Body of pancreas (tissue), 4 donors: ENCODE measurements around the gene TAPBPL. TPM values are rescaled to one million over a fixed set of nuclear protein-coding genes. Genes with fewer than 3 reads are reported as not detected.
A peak's percentile ranks its signal among the peaks of the same experiment; 100 is the strongest.

Experiments used
- ATAC-seq: fragments of 150-250 bp; one replicate; pipeline ENCODE4 v1.9.1; 2016
- DNase-seq, 4 donors: peaks; one replicate each; pipeline ENCODE4 v3.0.0-alpha.2; 2019
- H3K27ac ChIP-seq, 4 donors: fragments of 200-600 bp; sonication (generic); 1 replicate in 3 of 4; 2 replicates in 1 of 4; pipeline versions ENCODE4 v1.5.1 to v1.6.1; 2016 to 2019; ENCODE audit warnings: mild to moderate bottlenecking in 1 of 4, mixed read lengths in 1 of 4, moderate library complexity in 1 of 4
- H3K27me3 ChIP-seq, 2 donors: fragments of 200-600 bp; sonication (generic); one replicate each; pipeline ENCODE4 v1.6.0; 2016; ENCODE audit warnings: mild to moderate bottlenecking in 1 of 2
- H3K36me3 ChIP-seq, 2 donors: fragments of 200-600 bp; sonication (generic); replicated peaks in 1 of 2; 2 replicates each; pipeline ENCODE4 v1.5.1; 2016; ENCODE audit warnings: low read depth in 2 of 2; ENCODE audit not compliant: insufficient read depth in 1 of 2
- H3K4me1 ChIP-seq: fragments of 200-600 bp; sonication (generic); one replicate; pipeline ENCODE4 v1.6.0; 2016
- H3K4me3 ChIP-seq, 2 donors: fragments of 200-600 bp; sonication (generic); 1 replicate in 1 of 2; 2 replicates in 1 of 2; pipeline ENCODE4 v1.5.1; 2016 to 2019
- H3K9me3 ChIP-seq, 3 donors: fragments of 200-600 bp; sonication (generic); 1 replicate in 2 of 3; 2 replicates in 1 of 3; pipeline ENCODE4 v1.5.1; 2016
- POLR2A ChIP-seq, 3 donors: fragments of 450-650 bp; IDR thresholded peaks; one replicate each; pipeline ENCODE4 v1.6.1; 2016; ENCODE audit warnings: antibody characterized with exemption in 3 of 3, mild to moderate bottlenecking in 2 of 3
- WGBS, 2 donors: methylation state at CpG; one replicate each; pipeline ENCODE4 v1.1.5; 2017; 5-methylcytosine and 5-hydroxymethylcytosine counted together
- intact Hi-C: fragments of 100-400 bp; cut with DNase I; formaldehyde crosslinking; loops from one replicate; pipeline ENCODE4 v1.15.1; 2023
- total RNA-seq, 2 donors: library from RNA; depleted of rRNA; stranded (reverse); fragments of >200 nt; gene quantifications; one replicate each; pipeline ENCODE4 v1.1.0, GENCODE V29; 2016
- TF ChIP-seq, protein P1 (sequence below), 7 experiments: fragments of 450-650 bp in 4 of 7; fragments of 200-600 bp in 3 of 7; sonication (generic) in 3 of 7; IDR thresholded peaks; one replicate each; pipeline ENCODE4 v1.5.1; 2016 to 2019; ENCODE audit warnings: antibody characterized with exemption in 7 of 7

Gene TAPBPL
- total RNA-seq, 2 donors from 2014 or later, result 14.5 to 36.3 TPM

DNA sequence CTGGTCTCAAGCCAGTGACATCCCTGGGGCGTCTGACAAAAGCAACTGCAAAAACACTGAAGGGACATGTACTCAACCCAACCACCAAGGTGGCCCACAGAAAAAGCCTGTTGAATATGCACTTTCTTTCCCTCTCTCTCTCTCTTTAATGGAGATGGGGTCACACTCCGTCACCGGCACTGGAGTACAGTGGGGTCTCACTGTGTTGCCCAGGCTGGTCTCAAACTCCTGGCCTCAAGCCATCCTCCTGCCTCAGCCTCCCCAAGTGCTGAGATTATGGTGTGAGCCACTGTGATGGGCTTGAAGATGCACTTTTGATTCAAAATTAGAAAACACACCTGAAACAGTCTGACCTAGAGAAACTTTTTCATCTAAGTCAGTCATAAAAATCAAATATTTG lies 14.3 kb upstream of the TAPBPL start:
- intact Hi-C loops, result no loop called here
- no peak overlapping the region for H3K27ac ChIP-seq
- TF ChIP-seq, protein P1, sequence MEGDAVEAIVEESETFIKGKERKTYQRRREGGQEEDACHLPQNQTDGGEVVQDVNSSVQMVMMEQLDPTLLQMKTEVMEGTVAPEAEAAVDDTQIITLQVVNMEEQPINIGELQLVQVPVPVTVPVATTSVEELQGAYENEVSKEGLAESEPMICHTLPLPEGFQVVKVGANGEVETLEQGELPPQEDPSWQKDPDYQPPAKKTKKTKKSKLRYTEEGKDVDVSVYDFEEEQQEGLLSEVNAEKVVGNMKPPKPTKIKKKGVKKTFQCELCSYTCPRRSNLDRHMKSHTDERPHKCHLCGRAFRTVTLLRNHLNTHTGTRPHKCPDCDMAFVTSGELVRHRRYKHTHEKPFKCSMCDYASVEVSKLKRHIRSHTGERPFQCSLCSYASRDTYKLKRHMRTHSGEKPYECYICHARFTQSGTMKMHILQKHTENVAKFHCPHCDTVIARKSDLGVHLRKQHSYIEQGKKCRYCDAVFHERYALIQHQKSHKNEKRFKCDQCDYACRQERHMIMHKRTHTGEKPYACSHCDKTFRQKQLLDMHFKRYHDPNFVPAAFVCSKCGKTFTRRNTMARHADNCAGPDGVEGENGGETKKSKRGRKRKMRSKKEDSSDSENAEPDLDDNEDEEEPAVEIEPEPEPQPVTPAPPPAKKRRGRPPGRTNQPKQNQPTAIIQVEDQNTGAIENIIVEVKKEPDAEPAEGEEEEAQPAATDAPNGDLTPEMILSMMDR (IDR thresholded peaks at IDR 0.05), result no peak
- TF ChIP-seq POLR2A (IDR thresholded peaks at IDR 0.05), result no peak
- no peaks in the 10 kb centered on the region for H3K36me3 ChIP-seq
- no peak overlapping the region for H3K4me3 ChIP-seq
- no peaks in the 10 kb centered on the region for H3K9me3 ChIP-seq
- no peaks in the 10 kb centered on the region for H3K27me3 ChIP-seq
- WGBS, 2 donors, result 44 to 79% methylated on average over 1 to 3 of the region's 3 CpGs
- ATAC-seq (no peak), DNase-seq (peak in 1 of 4 donors; percentile 0)
- H3K4me1 ChIP-seq, result no peaks in the 10 kb centered on the region

DNA sequence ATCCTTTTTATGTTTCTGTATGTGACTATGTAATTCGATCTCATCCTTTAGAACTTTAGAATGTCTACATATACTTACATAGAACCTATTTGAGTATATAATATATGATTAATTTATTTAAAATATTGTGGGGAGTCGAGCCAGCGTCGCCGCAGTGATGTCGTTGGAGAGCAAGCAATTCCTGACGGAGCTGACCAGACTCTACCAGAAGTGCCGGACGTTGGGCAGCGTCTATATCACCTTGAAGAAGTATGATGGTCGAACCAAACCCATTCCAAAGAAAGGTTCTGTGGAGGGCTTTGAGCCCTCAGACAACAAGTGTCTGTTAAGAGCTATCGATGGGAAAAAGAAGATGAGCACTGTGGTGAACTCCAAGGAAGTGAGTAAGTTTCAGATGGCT lies 13.5 kb upstream of the TAPBPL start:
- H3K27ac ChIP-seq, result no peak overlapping the region
- WGBS, 2 donors, result 79 to 83% methylated on average over 12 of the region's 12 CpGs
- no peaks in the 10 kb centered on the region for H3K4me1 ChIP-seq
- no peak overlapping the region for H3K4me3 ChIP-seq
- ATAC-seq (no peak), DNase-seq (no peak)
- intact Hi-C loops, result no loop called here
- H3K9me3 ChIP-seq, result no peaks in the 10 kb centered on the region
- no peaks in the 10 kb centered on the region for H3K27me3 ChIP-seq
- no peak for TF ChIP-seq POLR2A (IDR thresholded peaks at IDR 0.05)
- TF ChIP-seq, protein P1 (IDR thresholded peaks at IDR 0.05), result no peak
- no peaks in the 10 kb centered on the region for H3K36me3 ChIP-seq

DNA sequence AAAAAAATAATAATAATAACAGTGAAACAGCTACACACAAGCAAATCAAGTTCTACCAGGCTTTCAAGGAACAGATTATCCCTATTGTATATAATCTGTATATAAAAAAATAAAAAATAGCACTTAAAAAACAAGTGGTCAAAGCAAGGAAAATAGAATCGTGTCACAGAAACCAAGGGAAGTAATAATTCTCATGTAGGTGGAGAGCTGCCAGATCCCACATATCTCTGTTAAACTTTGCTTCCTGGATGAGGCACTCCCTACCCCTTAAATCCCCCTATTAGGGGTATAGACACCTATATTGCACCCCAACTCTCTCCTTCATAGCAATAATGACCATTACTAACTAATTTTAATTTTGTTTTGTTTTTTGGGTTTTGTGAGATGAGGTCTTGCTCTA lies 11.5 kb upstream of the TAPBPL start:
- ATAC-seq (no peak), DNase-seq (no peak)
- TF ChIP-seq, protein P1 (IDR thresholded peaks at IDR 0.05), result no peak
- no peak for TF ChIP-seq POLR2A (IDR thresholded peaks at IDR 0.05)
- H3K9me3 ChIP-seq, result no peaks in the 10 kb centered on the region
- no peak overlapping the region for H3K4me3 ChIP-seq
- H3K36me3 ChIP-seq, result no peaks in the 10 kb centered on the region
- 38 to 55% methylated on average over 1 of the region's 1 CpG for whole genome bisulfite sequencing, 2 donors
- no peak overlapping the region for H3K27ac ChIP-seq
- intact Hi-C loops, result no loop called here
- no peaks in the 10 kb centered on the region for H3K4me1 ChIP-seq
- no peaks in the 10 kb centered on the region for H3K27me3 ChIP-seq

DNA sequence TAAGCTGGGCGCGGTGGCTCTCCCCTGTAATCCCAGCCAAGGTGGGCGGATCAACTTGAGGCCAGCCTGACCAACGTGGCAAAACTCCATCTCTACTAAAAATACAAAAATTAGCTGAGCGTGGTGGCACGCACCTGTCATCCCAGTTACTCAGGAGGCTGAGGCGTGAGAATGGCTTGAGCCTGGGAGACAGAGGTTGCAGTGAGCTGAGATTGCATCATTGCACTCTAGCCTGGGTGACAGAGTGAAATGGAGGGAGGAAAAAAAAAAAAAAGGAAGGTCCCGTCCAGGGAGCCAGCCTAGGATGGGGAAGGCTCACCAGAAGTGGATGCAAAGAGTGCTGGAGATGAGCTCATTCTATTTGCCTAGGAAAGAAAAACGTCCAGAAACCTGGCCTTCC lies 9.0 kb upstream of the TAPBPL start:
- WGBS, 2 donors, result 80 to 83% methylated on average over 9 of the region's 9 CpGs
- ATAC-seq (no peak), DNase-seq (no peak)
- H3K4me1 ChIP-seq, result no peaks in the 10 kb centered on the region
- H3K36me3 ChIP-seq, result no peaks in the 10 kb centered on the region
- TF ChIP-seq POLR2A (IDR thresholded peaks at IDR 0.05), result no peak
- TF ChIP-seq, protein P1 (IDR thresholded peaks at IDR 0.05), result no peak
- no peaks in the 10 kb centered on the region for H3K27me3 ChIP-seq
- H3K27ac ChIP-seq, result no peak overlapping the region
- H3K4me3 ChIP-seq, result no peak overlapping the region
- intact Hi-C loops, result no loop called here
- H3K9me3 ChIP-seq, result no peaks in the 10 kb centered on the region

DNA sequence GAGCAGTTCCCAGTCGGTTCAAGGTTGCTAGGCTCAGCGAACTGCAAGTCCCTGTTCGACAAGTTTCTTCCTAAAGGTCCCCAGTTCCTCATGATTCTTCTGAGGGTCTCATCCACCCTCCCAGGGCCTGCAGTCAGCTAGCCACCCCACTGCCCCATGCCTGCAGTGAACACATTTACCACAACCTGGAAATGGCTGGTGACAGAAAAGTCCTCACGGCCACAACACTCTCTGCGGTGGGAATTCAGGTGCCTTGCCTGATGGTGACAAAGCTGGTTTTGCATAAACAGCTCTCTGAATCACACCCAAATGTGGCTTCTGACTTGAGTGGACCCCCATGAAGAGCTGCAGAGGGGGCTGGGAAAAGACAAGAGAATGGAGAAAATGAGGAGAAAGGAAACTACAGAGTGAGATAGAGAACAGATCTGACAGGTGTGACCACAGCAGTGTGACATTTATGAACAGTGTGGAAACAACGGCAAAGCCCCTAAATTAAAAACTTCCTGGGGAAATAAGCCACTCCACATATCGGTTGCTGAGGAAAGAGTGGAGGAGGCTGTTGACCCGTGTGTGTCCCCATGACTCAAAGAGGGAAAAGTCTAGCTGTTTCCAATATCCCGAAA lies 8.4 kb upstream of the TAPBPL start:
- Histone ChIP-seq H3K9me3 (no peaks in the 10 kb centered on the region), H3K27ac (no peak overlapping the region), H3K27me3 (no peaks in the 10 kb centered on the region), H3K36me3 (no peaks in the 10 kb centered on the region), H3K4me1 (no peaks in the 10 kb centered on the region), H3K4me3 (no peak overlapping the region)
- DNase-seq, result no peak
- 47 to 50% methylated on average over 7 to 9 of the region's 9 CpGs for WGBS, 2 donors
- ATAC-seq, result no peak
- intact Hi-C loops, result no loop called here
- TF ChIP-seq, protein P1 (IDR thresholded peaks at IDR 0.05), result no peak
- TF ChIP-seq POLR2A (IDR thresholded peaks at IDR 0.05), result no peak
